GM19238 (cell line): ENCODE results near the gene SLC25A12.
"Not testable (repeated sequence)": the region's sequence is repeated elsewhere in the genome, so short reads cannot be mapped to it uniquely, and the experiment has no call there.

Experiments used
- DNase-seq: peaks from one replicate; pipeline ENCODE4 v3.0.0; 2011; ENCODE audit warnings: low spot score; ENCODE audit not compliant: insufficient read length

SLC25A12 gene

DNA sequence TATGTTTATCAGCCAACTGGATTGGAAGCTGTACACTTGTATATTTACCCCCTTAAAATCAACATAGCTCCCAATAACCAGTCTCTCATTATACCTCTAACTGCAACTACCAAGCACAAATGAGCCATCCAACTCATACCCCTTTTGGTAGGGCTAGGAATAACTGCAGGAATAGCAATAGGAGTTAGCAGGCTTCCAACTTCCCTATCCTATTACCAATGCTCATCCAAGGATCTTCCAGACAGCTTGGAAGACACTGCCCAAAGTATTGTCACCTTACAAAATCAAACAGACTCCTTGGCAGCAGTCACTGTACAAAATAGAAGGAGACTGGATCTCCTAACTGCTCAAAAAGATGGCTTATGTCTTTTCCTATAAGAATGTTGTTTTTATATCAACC is 61.6 kb downstream of the SLC25A12 start:
- DNase-seq, result no peak

DNA sequence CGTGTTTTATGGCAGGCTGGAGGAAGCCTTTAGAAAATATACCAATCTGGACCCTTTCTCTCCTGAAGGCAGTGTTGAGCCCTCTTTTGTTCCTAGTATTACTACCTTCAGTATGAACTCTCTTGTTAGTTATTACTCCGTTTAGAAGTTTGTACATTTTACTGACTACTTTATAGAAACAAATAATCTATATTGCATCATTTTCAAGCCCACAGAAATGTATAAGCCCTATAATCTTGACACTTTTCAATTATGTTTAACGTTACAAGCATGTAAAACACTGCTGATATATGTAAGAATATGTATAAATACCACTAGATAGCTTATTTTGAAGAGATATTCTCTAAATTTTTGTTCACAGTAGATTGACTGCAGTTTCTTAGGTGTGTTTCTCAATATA is 64.0 kb downstream of the SLC25A12 start:
- DNase-seq, result no peak

DNA sequence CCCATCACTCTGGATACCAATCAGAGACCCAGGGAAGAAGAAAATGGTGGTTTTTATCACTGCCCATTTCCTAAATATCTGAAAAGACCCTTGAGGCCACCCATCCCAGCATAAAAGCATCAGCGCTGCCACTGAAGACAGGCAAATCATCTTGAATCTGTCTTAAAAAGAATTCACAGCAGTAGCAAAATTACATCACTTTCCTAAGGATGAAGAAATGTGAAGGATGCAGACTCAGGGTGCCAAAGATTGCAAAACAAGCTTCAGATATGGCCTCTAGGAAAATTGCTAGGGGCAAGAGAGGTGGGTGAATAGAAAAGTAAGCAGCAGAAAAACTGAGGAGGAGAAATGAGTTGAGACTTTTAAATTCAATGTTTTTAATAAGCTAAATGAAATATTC is 70.0 kb downstream of the SLC25A12 start:
- no peak for DNase-seq

DNA sequence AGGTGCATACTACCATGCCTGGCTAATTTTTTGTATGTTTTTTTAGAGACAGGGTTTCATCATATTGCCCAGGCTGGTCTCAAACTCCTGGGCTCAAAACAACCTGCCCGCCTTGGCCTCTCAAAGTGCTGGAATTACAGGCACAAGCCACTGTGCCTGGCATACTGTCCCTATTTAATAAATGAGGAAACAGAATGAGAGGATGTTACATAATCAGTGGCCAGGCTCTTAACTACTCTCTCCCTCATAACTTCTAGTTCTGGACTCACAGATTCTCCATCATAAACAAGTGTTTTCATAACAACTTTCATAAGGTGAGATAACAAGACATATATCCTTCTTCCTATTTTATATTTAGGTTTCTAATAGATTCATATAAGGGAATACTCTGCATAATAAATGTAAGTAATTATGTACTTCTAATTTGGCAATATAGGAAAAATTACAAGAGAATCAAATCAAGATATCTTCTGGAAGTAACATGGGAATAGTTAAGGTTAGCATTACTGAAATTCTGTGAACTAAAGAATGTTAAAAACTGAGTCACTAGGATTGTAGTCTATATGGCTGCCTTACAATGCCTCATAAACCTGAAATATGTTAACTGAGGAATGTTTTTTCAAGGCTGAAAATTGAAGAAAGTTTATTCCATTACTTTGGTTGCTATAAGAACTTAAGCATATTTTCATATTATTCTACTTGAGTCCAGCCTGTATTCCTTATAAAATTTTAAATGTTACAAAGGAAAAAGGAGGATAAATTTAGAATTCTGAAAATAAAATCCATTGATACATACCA is 71.3 kb downstream of the SLC25A12 start:
- no peak for DNase-seq

DNA sequence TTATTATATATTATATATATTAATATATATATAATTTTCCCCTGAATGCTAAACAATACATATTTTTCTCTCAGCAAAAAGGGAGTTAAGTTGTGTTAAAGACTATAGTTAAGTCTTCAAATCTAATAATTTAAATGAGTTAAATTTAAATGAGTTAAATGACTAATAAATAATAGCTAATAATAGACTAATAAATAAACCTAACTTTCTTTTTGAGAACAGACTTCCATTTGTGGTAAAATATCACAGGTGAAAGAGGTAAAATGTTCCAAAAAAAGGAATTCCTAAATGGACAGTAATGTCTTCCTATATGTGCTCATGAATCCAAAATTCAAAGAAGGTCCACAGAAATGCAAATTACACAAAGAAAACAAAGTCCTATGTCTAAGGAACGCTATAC is 74.6 kb downstream of the SLC25A12 start:
- no peak for DNase-seq

DNA sequence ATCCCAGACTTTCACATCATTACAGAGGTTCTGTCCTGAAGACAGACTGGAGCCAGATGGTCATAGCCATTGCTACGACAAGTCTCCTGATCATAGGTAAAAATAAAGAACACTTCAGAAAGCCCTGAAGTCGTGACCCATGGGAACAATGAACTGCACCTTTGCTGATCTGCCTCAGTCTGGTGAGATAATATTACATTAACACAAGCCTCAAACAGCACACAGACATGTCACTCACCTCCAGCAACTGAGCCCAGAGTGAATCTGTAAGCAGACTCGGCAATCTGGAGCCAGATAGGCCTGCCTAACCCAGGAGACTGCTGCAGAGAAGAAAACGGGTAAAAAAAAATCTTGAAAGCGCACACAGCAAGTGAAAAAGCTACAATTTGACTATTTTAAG is 79.2 kb downstream of the SLC25A12 start:
- no peak for DNase-seq

DNA sequence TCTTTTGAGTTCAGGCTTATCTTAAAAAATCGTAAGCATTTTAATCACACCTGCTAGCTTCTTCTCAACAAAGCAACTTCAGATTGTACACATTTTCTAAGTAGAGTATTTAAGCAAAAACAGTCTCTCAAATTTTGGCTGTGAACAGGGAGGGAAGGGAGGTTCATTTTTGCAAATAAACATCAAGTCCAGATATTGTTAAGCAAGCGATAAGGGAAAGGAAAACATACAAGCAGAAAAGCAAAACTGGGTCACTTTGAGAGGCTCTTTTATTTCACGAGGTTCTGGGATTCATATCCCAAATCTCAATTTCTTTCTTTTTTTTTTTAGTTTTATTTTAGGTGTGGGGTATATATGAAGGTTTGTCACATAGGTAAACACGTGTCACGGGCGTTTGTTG is 79.9 kb downstream of the SLC25A12 start:
- no peak for DNase-seq

DNA sequence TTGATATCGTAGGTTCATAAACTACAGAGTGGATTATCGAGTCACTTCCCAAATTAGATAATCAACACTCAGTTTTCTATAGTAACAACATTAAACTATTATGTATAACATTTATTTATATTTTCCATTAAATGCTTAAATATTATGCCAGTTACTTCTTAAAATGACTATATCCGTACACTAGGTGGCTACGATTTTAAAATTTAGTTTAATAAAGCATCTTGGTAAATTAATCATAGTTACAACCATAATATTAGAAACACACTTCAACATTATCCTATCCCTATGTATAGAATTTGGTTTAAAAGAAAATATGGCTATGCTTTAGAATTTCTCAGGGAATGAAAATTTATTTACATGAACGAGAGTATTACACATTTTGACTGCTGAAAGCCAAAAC is 80.3 kb downstream of the SLC25A12 start:
- no peak for DNase-seq

DNA sequence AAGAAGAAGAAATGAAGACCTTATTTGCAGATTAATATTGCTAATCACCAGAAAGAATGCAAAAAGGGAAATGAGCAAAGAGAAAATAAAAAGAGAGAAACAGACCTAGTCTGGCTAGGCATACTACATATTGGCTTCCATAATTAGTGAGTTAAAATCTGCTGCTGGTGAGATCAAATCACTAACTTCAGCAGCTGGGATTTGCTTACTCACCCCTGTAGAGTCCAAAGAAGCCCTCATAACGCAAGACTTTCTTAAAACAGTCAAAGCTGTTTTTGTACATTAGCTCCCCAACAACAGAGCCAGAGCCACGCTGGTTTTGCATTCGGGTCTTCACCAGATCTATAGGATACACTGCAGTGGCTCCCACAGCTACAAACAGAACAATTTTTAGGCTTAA is 80.9 kb downstream of the SLC25A12 start:
- DNase-seq, result no peak

DNA sequence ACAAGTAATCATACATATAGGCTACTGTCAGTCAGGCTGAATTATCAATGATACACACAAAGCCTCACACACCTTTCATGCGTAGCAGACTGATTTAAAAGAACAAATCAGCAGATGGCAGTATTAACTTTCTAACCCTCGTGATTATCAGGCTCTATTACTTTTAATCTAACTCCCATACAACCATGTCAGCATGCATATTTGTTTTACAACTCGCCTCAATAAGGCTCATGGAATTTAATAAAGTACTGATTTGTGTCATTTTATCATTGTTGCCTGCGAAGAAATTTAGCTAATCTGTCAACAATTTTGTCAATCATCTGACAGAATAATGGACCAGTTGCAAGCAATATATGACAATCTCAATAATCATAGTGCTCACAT is 82.8 kb downstream of the SLC25A12 start:
- DNase-seq, result no peak

DNA sequence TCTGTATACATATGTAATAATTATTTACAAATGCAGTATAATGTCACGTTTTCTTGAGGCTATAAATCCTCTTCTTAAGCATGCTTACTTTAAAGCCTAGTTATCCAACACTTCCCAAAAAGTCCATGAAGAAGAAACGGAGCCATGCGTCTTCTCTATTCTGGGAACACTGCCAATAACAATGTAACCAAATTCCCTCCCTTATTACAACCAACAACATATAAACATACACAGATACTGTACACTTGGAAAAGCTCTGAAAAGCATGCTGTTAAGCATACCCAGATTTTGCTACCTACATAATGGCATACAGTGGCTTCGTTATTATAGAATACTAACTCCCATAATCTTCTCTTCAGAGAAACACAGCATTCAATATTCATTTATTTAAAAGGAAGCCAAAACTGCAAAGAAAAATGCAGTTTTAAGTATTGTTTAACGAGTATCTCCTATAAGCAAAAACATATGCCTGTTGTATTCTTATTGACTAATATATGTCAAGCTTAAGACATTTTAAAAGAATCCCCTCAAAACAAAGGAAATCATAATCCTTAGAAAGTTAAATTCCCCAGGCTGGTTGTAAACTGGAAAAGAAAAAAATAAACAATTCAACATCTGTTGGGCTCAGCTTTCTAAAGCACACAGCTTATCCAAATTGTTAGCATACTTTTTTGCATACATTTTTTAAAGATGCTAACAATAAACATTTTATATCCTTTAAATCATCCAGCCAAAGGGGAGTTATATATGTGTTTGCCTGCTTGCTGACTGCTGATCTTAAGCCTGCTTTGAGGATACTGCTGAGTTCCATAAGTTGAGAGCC is 83.4 kb downstream of the SLC25A12 start:
- no peak for DNase-seq

DNA sequence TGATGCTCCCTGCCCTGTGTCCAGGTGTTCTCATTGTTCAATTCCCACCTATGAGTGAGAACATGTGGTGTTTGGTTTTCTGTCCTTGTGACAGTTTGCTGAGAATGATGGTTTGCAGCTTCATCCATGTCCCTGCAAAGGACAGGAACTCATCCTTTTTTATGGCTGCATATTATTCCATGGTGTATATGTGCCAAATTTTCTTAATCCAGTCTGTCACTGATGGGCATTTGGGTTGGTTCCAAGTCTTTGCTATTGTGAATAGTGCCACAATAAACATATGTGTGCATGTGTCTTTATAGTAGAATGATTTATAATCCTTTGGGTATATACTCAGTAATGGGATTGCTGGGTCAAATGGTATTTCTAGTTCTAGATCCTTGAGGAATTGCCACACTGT is 85.2 kb downstream of the SLC25A12 start:
- DNase-seq, result not testable (repeated sequence)

DNA sequence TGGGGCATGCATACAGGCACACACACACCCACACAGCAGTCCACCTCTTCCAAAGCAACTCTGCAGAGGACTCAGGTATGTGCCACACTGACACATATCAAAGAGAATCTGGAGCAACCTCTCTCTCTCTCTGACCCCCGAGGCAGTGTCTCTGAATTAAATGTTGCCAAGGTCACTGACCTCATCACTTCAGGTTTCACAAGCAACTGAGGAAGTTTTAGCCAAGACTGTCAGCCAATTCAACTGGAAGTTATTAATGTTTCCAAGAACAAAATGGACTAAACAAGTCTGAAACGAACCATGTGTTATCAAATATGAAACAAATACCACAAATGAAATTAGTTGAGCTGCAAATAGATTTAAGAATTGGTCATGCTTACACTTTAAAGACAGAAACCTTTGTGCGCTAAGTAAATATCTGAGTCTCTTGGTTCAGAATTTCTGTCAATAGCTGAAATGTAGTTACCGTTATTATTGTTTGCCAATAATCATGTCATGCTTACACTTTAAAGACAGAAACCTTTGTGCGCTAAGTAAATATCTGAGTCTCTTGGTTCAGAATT is 86.1 kb downstream of the SLC25A12 start:
- no peak for DNase-seq

DNA sequence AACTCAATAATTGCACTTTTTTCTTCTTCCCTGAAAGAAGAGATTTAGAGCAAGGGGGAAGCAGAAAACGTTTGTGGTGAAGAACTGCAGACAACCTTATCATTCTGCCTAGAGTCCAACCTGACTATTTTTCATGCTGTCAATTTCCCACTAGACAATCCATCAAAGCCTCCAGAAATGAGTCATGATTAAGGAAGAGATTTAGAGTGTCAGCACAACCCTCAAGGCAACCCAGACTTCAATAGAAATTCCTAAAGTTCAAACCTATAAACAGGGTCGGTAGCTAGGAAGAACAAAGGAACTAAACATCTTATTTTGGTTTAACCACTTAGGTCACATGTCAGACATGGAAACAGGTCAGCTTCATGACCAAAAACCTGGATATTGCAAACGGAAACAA is 86.9 kb downstream of the SLC25A12 start:
- DNase-seq, result no peak

DNA sequence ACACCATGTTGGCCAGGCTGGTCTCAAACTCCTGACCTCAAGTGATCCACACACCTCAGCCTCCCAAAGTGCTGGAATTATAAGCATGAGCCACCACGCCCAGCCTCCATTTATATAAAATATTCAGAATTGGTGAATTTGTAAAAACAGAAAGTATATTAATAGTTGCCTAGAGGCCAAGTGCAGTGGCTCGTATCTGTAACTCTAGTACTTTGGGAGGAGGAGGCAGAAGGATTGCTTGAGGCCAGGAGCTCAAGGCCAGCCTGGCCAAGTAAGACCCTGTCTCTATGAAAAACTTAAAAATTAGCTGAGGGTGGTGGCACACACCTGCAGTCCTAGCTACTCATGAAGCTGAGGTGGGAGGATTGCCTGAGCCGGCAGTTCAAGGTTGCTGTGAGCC is 89.6 kb downstream of the SLC25A12 start:
- DNase-seq, result no peak

DNA sequence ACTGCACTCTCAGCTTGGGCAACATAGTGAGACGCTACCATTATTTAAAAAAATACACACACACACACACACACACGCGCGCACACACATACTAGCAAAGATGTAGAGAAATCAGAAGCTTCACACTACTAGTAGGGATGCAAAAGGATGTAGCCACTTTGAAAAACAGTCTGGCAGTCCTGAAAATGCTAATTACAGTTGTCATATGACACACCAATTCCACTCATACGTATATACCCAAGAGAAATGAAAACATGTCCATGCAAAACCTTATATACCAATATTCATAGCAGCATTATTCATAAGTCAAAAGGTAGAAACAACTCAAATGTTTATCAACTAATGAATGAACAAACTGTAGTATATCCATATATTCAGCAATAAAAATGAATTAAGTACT is 90.3 kb downstream of the SLC25A12 start:
- no peak for DNase-seq

DNA sequence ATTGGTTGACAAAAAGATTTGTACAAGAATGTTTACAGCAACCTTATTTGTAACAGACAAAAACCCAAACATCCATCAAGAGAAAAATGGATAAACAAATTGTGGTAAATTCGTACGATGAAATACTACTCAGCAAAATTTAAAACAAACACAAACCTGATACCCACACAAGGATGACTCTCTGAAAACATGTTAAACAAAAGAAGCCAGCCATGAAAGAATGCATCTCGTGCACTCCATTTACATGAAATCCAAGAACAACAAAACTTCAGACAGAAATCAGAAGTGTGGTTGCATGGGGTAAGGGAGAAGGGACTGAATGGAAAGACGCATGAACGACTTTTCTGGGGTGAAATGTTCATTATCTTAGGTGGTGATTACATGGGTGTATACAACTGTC is 93.4 kb downstream of the SLC25A12 start:
- no peak for DNase-seq

DNA sequence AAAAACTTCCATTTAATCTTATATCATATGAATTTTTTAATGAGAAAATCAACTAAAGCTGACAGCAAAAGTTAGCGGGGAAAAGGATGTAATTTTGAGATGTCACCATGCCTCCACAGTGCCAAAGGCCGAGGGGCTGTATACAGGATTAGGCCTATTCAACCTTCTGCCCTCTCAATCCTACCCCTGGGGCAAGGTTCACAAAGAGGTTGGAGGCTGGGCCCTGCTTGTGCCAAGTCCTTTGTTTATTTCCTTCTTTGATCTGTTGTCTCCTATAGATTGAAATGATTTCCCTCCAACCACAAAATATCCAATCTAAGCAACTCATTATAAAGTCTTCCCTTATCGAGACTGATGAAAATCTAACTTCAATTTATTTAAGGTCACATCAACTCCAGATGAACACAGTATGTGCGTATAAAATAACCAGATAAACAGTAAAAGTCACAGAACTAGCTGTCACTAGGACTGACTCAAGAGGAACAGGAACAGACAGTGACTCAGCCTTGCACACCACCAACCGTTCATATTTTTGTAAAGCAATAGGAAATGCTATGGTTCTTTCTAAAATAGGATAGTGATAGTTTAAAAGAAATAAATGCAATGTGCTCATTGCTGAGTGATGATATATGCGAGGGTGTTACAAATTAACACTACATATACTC is 95.8 kb downstream of the SLC25A12 start:
- no peak for DNase-seq

DNA sequence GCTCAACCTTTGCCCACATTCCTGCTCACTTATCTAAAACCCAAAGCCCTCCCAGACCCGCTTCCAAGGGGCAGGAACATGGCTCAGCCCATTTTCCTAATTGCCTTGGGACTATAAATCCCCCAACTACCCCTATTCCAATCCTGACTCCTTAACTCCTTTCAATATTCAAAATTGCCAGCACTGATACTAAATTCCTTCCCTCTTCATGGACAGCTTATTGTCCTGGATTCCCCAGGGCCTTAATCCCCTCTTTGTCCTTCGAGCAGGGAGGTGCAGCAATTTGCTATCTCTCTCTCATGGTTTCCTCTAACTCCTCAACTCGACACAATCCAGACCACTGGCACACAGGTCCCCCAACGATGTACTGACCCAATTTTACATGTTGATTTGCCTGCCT is 99.1 kb downstream of the SLC25A12 start:
- no peak for DNase-seq

DNA sequence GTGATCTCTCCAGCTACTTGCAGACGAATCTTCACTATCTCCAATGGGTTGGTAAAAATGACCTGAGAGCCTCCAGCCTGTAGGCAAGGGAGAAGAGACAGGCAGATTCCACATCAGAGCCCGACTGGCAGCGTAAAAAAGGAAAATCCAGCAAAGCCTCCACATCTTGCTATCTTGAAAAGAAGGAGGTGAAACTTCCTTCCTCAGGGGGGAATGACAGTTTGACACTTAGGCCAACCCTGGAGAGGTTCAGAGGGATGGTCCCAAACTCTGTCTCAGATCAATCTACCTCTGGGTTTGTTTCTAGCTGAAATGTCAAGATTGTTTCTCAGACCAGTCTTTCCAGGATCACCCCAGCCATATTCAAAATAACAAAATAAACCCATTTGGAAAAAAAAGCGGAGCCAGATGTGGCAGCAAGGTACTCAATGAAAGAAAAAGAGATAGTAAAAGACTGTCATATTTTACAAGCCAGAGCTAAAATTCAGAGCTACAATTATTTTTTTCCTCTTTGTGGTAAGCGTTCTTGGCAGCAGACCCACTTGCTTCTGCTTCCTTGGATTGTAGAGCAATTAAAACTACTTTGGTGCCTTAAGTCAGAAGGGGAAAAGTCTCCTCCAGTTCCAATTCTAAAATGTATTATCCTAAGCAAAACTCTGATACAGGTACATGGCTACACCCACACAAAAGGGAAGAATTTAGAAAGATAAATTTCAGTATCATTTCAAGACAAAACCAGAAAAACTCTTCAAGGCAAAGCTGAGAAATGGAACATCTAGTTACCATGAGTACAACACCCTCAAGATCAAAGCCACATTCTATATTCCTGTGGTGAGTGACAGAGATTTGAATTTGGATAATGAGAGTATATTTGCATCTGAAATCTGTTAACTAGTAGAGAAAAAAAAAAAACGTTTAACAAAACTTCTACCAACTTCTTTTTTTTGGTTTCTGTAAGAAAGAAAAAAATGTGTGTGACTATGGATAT is 100.1 kb downstream of the SLC25A12 start:
- DNase-seq, result no peak
